ENCODE results near the gene ASTN1.

GRCh38 chr1:176850871-176851270, 313.6 kb downstream of the ASTN1 start:
- TF ChIP-seq CTCF (IDR thresholded peaks at IDR 0.05; ENCODE audit: insufficient read depth, low read length) (no peak), REST (IDR thresholded peaks at IDR 0.05; ENCODE audit: insufficient replicate concordance, low read depth) (no peak), POLR2AphosphoS5 (IDR thresholded peaks at IDR 0.05; ENCODE audit: low read depth) (no peak)

Data from HL-60 (cell line).